22Rv1 (cell line): ENCODE results near the gene LTK.

Experiments
- ZFX ChIP-seq: fragments of 450-650 bp; IDR thresholded peaks from 2 replicates; pipeline ENCODE4 v1.6.1; 2017; ENCODE audit warnings: antibody characterized with exemption, borderline replicate concordance
- TF ChIP-seq, protein P1 (sequence below): fragments of 450-650 bp; IDR thresholded peaks from 2 replicates; pipeline ENCODE4 v1.5.1; 2017; ENCODE audit warnings: mild to moderate bottlenecking

DNA sequence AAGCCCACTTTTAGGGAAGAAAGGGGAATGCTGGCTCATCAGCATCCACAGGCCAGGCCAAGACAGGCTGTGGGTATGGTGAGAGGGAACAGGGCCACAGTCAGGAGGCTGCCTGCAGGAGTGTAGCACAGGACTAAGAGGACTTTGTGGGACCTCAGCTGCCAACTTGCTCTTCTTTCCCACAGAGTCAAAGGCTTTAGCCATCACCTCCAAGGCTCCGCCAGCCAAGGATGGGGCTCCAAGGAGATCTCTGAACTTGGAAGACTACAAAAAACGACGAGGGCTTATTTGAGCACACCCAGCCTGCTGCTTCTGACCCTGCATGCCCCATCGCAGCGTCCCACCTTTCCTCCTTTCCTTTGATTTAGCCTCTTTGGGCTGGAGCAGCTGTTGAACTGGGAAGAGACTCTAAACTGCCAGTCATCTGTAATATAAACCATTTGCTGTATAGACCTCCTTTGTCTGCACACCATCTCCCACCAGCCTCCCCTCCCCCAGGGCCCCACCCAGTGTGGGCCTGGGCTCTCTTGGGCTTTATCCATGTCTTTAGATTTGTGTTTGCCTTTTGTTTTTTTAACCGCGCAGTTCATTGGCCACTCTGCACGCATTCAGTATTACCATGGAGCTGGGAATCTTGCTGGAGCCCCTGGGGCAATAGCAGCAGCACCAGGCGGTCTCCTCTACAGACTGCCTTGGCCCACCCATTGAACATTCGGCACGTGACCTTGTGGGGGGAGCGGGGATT, 33.1 kb downstream of the LTK start:
- TF ChIP-seq, protein P1, sequence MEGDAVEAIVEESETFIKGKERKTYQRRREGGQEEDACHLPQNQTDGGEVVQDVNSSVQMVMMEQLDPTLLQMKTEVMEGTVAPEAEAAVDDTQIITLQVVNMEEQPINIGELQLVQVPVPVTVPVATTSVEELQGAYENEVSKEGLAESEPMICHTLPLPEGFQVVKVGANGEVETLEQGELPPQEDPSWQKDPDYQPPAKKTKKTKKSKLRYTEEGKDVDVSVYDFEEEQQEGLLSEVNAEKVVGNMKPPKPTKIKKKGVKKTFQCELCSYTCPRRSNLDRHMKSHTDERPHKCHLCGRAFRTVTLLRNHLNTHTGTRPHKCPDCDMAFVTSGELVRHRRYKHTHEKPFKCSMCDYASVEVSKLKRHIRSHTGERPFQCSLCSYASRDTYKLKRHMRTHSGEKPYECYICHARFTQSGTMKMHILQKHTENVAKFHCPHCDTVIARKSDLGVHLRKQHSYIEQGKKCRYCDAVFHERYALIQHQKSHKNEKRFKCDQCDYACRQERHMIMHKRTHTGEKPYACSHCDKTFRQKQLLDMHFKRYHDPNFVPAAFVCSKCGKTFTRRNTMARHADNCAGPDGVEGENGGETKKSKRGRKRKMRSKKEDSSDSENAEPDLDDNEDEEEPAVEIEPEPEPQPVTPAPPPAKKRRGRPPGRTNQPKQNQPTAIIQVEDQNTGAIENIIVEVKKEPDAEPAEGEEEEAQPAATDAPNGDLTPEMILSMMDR = no peak
- no peak for TF ChIP-seq ZFX
